GM12865 (cell line): ENCODE data around the gene THSD4.
"Not testable (repeated sequence)": the region's sequence is repeated elsewhere in the genome, so short reads cannot be mapped to it uniquely, and the experiment has no call there.

Experiments
- DNase-seq: peaks from one replicate; pipeline ENCODE4 v3.0.0; 2010; ENCODE audit warnings: low read depth
- H3K4me3 ChIP-seq: 2 replicates; pipeline ENCODE4 v1.5.1; 2011; ENCODE audit warnings: mild to moderate bottlenecking, low read depth, low read length, control low read depth
- CTCF ChIP-seq: IDR thresholded peaks from 2 replicates; pipeline ENCODE4 v1.5.1; 2011; ENCODE audit warnings: low read length, control low read depth, low read depth, inconsistent platforms; ENCODE audit not compliant: insufficient read depth; ENCODE audit errors: missing control alignments

The THSD4 gene

GRCh38 chr15:71154607-71155200 is 39.4 kb downstream of the THSD4 start:
- DNase-seq, result no peak
- TF ChIP-seq CTCF, result no peak
- H3K4me3 ChIP-seq, result no peak overlapping the region

- no peak for TF ChIP-seq CTCF
- H3K4me3 ChIP-seq, result no peak overlapping the region
- DNase-seq, result no peak
These were observed 40.3 kb downstream of the THSD4 start for GRCh38 chr15:71155534-71155933.

- H3K4me3 ChIP-seq, result no peak overlapping the region
- no peak for TF ChIP-seq CTCF
- no peak for DNase-seq
These were observed 45.7 kb downstream of the THSD4 start for GRCh38 chr15:71160976-71161375.

GRCh38 chr15:71162309-71162708 is 47.0 kb downstream of the THSD4 start:
- no peak for TF ChIP-seq CTCF
- DNase-seq, result no peak
- H3K4me3 ChIP-seq, result no peak overlapping the region

GRCh38 chr15:71164606-71165005 is 49.3 kb downstream of the THSD4 start:
- not testable (repeated sequence) for DNase-seq, H3K4me3 ChIP-seq

- no peak for DNase-seq
These were observed 52.3 kb downstream of the THSD4 start for GRCh38 chr15:71167445-71168165.

More at GRCh38 chr15:71167445-71168165, 52.3 kb downstream of the THSD4 start:
- no peak overlapping the region for H3K4me3 ChIP-seq
- TF ChIP-seq CTCF, result no peak
